SK-MEL-5 (cell line): ENCODE data around the gene ZNF473. TPM values are rescaled to one million over a fixed set of nuclear protein-coding genes. Genes with fewer than 3 reads are reported as not detected.
A peak's percentile ranks its signal among the peaks of the same experiment; 100 is the strongest.

Experiments
- DNase-seq: peaks from one replicate; pipeline ENCODE4 v3.0.0-alpha.2; 2016; ENCODE audit warnings: low read depth, low spot score
- in situ Hi-C: cut with HindIII; loops from 2 replicates; pipeline ENCODE4 v1.10.0; 2016; ENCODE audit warnings: low sequenced_read_pairs, high pct_unique_total_duplicates, low pct_unique_long_range_greater_than_20kb
- total RNA-seq: library from RNA; depleted of rRNA; stranded (reverse); fragments of >200 nt; shearing (Covaris generic); gene quantifications from 2 replicates; pipeline ENCODE4 v1.2.3, GENCODE V29; 2014

The ZNF473 gene
- total RNA-seq, 1 experiment from 2014 or later, result 11.1 TPM

DNA sequence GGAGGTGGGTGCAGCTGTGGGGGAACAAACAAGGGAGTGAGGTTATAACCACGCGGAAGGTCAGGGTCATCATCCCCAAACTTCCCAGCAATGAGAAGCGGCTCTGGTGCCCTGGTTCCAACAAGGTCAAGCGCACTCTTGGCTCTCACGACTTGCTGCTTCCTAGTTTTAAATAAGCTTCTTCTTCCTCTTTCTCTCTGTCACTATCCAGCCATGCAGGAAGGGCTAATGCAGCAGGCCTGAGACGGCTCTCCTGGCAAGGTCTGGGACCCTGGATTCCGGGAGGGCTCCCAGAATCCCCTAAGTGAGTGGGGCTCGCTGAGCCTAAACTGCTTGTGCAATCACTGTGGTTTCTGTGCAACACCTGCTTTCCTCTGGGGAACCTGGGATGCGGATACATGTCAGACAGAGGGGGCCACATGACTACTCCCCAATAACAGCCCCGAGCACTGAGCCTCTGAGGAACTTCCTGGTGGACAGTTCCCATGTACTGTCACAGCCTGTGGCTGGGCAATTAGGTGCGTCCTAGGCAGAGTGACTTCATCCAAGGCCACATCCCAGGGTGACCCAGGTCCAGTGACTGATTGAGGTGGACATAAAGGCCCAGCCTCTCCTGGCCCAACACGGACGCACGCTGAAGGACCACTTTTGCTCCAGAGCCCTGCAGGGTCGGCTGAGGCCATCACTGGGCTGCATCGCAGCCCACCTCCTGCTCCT, 24.8 kb upstream of the ZNF473 start:
- in situ Hi-C loops, result no loop called here
- DNase-seq, result no peak

DNA sequence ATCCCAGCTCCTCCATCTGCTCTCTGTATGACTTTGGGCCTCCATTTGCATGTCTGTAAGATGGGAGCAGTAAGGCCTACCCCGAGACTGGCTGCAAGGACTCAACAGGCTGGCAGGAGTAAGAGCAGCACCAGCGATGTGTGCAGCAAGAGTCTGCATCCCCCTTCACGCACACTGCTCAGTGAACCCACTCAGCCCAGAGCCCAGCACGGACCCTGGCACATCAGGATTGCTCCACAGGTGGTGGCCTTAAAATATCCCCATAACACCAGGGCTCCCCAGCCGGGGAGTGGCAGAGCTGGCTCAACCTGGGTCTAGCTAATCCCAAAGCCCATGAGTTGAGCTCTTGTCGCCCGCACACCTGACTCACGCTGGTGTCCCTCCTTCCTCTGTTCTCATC, 24.0 kb upstream of the ZNF473 start:
- in situ Hi-C loops, result no loop called here
- DNase-seq, result no peak

DNA sequence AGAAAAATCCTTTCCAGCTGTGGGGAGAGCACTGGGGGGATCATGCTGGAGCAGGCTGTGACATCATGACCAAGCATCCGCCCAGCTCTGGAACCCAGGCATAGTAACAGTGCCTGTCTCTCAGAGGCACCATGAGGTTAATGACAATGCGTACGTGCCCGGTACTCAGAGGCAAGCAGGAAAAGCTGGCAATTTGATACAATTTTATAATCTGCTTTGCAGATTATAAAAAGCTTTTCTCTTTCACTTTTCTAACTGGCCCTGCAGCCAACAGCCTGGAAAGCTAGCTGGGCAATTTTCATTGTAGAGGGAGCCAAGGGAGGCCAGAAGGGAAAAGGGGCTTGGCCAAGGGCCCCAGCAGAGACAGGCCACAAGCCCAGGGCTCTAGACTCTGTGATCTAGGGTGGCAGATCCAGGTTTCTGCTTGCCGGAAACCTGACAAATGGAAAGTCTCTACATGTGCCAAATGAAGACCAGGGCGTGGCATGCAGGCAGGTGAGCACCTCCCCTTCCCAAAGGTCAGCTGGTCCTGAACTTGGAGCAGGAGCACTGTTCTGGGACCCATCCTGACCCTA, 23.3 kb upstream of the ZNF473 start:
- in situ Hi-C loops, result no loop called here
- DNase-seq, result no peak

DNA sequence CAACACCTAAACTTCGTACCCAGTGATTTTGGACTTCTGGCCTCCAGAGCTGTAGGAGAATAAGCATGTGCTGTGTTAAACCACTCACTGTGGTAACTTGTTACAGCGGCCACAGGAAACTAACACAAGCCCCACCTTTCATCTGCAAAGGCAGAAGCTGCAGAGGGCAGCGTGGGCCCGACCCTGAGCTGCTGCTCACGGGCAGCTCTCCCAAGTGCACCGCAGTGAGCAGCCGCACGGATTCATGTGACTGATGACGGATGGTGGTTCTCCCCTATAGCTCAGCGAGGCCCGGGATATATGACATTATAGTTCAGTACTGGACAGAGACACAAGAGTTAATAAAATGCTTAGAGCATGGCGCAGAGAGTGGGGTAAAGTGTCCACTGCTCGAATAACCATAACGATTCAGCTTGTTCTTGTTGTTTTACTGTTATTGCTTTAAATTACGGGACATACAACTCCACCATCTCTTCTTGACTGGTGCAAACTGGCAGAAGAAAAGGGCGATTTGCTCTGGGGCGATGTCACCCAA, 22.5 kb upstream of the ZNF473 start:
- DNase-seq, result no peak
- in situ Hi-C loops, result no loop called here

DNA sequence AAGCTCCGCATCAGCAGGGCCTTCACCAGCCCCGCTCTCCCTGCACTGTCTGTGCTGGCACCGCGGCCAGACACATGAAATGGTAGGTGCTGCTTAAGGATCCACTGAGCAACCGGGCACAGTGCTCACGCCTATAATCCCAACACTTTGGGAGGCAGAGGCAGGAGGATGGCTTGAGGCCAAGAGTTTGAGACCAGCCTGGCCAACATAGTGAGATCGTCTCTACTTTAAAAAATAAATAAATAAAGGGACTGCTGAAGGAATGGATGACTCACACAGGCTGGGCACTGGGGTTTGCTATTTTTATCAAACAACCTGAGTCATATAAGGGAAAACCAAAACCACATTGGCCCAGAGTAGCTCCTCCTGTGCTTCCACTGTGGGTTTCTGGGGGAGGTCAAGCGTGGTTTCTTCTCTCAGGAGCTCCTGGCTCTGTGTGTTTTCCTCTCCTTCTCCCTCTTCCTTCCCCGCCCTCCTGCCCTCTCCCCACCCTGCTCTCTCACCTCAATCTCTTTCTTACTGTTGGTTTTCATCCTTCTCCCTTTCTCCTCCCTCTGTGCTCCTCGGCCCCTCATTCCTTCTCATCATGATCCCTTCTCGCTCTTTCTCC, 21.9 kb upstream of the ZNF473 start:
- in situ Hi-C loops, result no loop called here
- peak; percentile 34 for DNase-seq

DNA sequence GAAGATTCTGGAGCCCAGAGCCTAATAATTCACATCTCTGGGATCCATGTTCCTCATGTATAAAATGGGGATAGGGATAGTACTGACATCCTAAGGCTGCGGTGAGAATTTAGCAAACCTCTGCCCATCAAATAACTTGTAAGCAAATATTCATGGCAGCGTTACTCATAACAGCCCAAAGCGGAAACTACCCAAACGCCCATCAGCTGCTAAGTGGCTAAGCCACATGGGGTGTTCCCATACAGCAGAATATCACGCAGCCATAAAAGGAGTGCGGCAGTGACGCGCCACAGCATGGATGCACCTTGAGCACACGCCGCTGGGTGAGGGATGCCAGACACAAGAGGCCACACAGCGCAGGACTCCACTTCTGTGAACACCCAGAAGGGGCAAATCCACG, 20.4 kb upstream of the ZNF473 start:
- in situ Hi-C loops, result no loop called here
- DNase-seq, result no peak

DNA sequence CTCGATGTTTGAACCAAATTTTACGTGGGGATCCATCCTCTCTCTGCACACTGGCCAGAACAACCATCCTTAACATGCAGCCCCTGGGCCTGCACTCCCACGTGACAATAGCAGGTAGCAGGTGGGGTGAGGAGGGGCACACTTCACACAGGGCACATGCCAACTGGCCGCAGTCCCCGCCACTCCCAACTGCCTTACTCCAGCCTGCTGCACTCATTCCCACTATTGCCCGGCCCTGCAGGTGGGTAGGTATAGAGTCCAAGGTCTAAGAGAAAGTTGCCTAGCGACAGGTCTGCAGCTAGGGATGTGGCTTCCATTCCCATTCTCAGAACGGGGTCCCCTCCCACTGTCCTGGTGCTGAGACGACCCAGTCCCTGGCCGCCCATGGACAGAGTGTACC, 18.6 kb upstream of the ZNF473 start:
- DNase-seq, result no peak
- in situ Hi-C loops, result no loop called here

DNA sequence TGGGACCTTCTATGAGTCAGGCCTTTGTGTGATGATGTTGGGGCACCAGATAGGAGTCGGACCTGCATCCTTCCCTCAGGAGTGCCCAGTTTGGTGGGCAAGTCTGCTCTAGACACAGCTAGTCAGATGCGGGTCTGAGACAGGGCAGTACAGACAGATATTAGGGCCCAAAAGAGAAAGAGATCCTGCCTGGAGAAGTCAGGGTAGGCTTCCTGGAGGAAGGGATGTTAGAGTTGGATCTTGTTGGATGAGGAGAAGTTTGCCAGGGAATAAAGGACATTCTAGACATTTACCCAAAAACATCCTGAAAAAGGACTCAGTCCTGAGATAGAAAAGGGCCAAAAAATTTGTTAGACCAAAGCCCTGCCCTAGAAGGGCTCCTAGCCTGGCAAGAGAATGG, 17.9 kb upstream of the ZNF473 start:
- in situ Hi-C loops, result no loop called here

DNA sequence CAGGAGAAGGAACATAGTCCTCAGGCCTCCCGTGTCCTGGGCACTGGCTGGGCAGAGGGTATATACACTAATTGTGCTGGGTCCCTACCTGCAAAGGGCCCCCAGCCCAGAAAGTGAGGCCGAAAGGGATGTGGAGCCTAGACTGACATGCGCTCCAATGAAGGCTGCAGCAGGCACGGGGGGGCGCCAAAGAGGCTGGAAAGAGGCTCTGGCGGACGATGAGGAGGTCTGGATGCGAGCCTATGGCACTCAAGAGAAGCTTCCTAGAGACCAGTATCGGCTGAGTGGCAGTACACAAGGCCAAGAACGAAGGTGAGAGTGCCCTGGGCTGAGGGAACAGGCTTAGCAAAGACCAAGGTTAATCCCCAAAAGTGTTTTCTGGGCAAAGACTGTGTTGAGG, 17.3 kb upstream of the ZNF473 start:
- in situ Hi-C loops, result no loop called here
- peak; percentile 57 for DNase-seq

More for the DNA sequence above, 17.9 kb upstream of the ZNF473 start:
- DNase-seq, result no peak

DNA sequence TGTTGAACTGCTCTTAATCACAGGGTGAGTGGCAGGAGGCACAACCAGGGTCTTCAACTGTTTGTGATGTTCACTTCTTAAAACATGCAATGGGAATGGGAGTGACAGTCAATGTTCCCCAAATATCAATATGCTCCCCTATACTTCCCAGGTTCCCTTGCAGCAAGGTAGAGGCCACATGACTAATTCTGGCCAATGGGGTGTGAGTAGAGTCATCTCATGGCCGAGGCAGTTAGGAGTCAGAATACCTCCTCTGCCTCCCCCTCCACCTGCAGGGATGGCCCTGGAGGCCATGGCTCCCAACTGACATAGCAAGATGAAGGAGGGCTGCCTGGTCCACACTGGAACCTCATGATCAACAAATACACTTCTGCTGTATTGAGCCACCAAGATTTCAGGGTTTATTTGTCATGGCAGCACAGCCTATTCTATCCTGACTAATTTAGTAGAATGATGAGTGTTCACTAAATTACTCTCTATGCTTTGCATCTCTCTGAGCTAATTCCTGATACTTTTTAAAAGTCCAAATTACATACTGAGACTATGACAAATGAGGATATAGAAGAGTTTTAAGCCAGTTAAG, 9.5 kb upstream of the ZNF473 start:
- DNase-seq, result no peak
- in situ Hi-C loops, result no loop called here

DNA sequence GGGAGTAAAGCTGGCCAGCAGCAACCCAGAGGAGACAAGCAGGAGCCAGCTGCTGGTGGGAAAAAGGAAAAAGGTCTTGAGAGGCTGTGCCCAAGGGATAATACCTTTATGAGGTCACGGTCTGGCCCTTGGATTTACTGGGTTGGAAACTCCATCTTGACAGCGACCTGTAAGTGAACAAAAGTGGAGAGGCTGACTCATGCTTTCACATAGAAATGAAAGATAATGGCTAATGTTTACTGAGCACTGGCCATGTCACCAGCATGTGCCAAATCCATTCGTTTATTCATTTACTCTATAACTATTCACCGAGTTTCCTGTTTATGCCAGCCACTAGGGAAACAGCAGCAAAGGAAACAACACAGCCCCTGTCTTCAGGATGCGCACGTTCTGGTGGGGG, 5.3 kb upstream of the ZNF473 start:
- in situ Hi-C loops, result no loop called here

DNA sequence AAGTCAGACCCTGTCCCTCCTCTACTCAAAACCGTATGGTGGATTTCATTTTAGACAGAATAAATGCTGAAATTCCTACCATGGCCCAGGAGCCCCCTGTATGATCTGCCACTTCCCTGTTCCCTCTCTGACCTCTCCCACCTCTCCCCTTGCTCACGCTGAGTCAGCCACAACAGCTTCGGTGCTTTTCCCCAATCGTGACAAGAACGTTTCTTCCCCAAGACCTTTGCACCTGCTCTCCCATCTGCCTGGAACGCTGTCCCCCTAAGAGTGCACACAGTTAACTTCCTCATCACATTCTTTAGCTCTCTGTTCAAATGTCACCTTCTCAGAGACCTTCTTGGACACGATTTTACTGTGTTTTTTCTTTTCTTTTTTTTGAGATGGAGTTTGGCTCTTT, 3.0 kb upstream of the ZNF473 start:
- in situ Hi-C loops, result no loop called here

More for the DNA sequence above, 5.3 kb upstream of the ZNF473 start:
- no peak for DNase-seq

DNA sequence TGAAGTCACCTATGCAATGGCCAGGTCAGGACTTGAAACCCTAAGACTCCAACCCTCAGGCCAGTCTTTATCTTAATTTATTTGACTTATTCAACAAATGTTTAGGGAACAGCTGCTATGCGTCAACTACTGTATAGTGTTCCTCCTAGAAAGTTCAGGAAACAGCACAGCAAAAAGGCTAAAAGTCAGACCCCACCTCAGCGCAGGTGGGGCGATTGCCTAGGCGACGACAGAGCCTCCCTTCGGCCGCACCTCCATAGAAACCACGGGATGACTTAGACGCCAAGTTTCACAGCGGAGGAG, 1.1 kb upstream of the ZNF473 start:
- in situ Hi-C loops, result no loop called here
- no peak for DNase-seq

More for the DNA sequence above, 3.0 kb upstream of the ZNF473 start:
- DNase-seq, result no peak

DNA sequence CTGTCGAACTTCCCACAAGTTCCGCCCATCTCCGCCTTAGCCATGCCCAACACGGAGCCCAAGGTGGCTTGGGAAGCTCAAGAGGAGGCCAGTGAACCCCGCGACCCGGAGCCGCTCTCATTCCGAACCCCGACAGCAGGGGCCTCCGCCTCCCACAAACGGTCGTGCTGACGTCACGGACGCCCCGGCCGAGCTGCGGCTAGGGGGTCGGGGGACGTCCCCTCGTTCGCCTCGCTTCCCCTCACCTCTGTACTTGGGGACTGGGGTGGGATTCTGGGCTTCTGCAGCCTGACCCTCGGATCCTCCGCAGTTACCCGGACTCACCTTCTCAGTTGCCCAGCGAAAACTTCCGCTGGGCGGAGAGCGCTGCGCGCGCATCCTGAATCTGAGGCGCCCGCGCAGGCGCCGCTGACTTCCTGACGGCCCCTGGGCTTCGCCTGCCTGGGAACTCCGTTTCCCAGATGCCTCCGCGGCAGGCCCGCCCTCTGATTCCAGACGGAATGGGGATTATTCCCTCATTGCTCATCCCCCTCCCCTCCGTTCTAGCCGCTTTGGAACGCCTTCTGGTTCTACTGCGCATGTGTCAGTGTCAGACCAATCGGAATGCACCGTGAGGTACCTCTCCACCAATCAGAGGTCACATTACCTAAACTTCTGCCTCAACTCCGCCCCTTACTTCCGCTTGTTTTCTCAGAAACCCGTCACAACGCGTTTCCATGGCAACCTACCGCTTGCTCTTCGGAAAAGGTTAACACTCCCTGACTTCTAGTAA, 597 bp upstream of the ZNF473 start, which contains the start of gene VRK3:
Gene VRK3, minus strand, starts transcription at position 351 of the 772 bp plus-strand sequence. CDS start 9,210 bp downstream, outside the sequence.
- DNase-seq, result peak; percentile 100
- in situ Hi-C loops, result no loop called here

DNA sequence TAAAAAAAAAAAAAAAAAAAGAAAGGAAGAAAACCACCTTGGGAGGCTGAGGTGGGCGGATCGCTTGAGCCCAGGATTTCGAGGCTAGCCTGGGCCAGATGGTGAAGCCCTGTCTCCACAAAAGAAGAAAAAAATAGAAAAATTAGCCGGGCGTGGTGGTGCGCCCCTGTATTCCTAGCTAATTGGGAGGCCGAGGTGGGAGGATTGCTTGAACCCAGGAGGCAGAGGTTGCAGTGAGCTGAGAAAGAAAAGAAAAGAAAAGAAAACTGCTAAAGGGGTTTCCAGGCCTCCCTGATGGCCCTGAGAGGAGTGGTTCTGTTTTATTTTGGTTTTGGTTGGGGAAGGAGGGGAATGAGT, 723 bp downstream of the ZNF473 start:
- in situ Hi-C loops, result no loop called here
- DNase-seq, result no peak

DNA sequence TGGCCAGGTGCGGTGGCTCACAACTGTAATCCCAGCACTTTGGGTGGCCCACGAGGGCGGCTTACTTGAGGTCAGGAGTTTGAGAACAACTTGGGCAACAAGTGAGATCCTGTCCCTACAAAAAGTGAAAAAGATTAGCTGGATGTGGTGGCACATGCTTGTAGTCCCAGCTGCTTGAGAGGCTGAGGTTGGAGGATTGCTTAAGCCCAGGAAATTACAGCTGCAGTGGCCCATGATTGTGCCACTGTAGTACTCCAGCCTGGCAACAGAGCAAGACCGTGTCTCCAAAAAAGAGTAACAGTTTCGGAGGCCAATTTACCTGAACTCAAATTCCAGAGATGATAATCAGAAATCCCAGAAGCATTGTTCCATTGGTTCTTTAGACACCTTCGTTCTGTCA, 4.4 kb downstream of the ZNF473 start:
- in situ Hi-C loops, result no loop called here
- DNase-seq, result no peak

DNA sequence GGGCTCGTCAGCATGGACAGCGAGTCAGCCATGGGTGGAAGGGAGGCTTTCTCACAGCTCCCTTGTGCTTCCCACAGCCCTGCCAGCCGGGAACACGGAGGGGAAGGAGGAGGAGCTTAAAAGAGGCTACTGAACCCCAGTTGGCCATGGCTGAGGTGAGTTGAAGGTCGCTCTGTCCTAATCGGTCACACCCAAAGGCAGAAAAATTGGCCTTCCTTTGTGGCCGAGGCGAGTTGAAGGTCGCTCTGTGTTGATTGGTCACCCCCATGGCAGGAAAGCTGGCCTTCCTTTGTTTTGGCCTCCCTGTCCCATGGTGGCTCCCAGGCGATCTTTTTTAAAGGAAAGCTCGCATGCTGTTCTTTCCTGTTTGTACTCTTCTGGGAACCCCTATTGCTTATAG, 5.1 kb downstream of the ZNF473 start:
- in situ Hi-C loops, result no loop called here
- DNase-seq, result no peak

DNA sequence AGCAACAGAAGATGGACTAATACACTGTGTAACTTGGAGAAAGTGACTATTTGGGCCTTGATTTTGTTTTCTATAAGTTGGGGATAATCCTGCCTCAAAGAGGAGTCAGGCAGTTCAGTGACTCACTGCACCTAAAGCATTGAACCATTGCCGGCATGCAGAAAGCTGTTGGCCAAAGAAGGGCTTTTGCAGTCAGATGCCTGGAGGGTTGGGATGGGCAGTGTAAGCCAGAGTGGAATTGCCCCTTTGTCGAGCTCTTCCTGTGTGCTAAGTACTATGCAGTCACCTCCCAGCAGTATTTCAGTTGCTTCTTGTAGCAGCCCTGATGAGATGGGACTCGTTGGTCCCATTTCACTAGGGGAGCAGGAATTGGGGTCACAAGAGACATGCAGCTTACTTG, 11.1 kb downstream of the ZNF473 start:
- DNase-seq, result no peak
- in situ Hi-C loops, result no loop called here
